ENCODE data around the gene RPL38.

Gene RPL38

GRCh38 chr17:74203439-74204240 is at the start of gene RPL38:
RPL38 (plus strand) TSS chr17:74203678; CDS start chr17:74203956, 278 bp downstream.
- intact Hi-C loops (cut with DNase I): no loop called here
- peak; percentile 92 to 99 (median 98) for DNase-seq

DNA sequence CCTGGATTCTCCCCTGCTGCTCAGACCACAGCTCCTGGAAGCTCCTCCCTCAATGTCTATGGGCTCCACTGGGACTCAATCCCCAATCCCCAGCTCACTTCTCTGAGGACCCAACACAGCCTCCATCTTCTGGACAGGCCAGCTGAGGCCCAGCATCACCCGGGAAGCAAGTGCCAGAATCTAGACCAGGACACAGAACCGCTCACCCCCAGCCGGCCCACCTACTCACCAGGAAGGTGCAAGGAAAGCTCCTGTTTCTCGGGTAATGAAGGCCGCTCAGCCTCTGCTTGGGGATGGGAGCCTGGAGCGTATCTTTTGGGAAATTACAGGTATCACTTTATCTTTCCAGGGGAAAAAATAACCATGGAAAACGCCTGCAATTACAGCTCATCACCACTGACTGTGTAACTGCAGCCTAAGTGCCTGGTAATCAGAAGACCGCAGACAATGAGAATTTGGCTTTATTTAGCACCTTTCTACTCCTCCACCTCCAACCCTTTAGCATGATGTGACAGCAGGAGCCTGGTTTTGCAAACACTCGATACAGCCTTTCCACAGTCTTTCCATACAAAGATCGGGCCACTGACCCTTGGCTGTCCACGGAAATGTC is 49.6 kb upstream of the RPL38 start:
- intact Hi-C loops (cut with DNase I): no loop called here
- DNase-seq: peak in 1 of 10 donors; percentile 48

DNA sequence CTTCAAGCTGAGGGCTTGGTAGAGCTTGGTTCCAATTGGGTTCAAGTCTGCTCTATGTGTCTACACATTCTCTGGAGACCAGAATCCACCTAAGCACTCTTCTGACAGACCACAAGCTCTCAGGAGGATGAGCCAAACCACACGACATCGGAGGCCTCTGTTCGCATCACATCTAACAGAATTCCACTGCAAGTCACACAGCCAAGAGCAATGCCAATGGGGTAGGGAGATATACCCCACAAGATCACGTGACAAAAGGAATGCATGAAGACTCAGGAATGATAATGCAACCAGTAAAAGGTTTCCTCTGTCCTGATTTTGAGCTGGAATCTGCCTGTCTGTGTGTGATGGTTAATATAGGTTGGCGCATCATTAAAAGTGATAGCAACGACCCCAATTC is 46.6 kb upstream of the RPL38 start:
- no peak for DNase-seq
- intact Hi-C loops (cut with DNase I): no loop called here

- intact Hi-C loops (cut with DNase I): no loop called here
- peak in 2 of 10 donors; percentile 9 to 52 for DNase-seq
Observed at GRCh38 chr17:74157366-74157765, 46.1 kb upstream of the RPL38 start.

GRCh38 chr17:74158761-74159160 is 44.7 kb upstream of the RPL38 start:
- DNase-seq: no peak

DNA sequence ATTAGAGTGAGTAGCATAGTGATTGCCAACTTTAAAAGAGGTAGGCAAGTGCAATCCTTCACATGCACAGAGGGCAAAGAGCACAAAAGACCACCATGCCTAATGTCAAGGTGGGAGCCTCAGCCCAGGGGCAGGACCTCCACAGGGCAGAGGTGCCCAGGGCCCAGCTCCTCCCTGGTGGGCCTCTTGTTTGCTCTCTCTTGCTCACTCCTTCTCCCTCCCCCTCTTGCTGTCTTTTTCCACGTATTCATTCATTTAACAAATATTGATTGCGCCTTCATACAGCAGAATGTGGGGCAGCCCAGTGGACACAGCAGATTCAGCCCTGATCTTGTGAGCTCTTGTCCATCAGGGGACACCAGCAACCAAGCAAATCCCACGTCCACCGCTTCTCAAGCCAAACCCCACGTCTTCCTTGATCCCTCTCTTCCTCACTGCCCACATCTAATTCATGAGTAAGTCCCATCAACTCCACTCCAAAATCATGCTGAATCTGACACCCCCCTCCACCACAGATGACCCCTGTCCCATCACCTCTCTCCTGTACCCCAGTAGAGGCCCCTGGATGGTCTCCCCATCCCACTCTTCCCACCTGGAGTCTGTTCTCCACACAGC is 44.1 kb upstream of the RPL38 start:
- intact Hi-C loops (cut with DNase I): no loop called here
- peak in 1 of 10 donors; percentile 21 for DNase-seq

More at GRCh38 chr17:74158761-74159160, 44.7 kb upstream of the RPL38 start:
- intact Hi-C loops (cut with DNase I): no loop called here

GRCh38 chr17:74160656-74161502 is 42.6 kb upstream of the RPL38 start:
- peak in 1 of 10 donors; percentile 72 for DNase-seq
- intact Hi-C loops (cut with DNase I): no loop called here

DNA sequence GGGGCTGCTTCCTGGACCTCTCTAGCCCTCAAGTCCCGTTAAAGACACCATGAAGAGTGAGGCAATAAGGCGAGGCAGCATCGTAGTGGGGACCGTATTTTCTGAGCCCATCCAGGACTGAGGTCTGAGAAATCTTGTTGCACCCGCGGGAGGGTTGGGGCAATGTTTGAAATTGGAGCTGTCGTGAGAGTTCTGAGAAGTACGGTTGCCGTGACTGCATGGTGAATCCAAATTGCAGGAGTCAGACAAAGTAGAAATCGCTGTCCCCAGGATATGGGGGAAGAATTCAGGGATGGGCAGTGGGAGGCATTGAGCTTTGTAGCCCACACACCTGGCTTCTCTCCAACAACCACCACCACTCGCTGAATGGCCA is 42.0 kb upstream of the RPL38 start:
- DNase-seq: peak in 1 of 10 donors; percentile 47
- intact Hi-C loops (cut with DNase I): no loop called here

DNA sequence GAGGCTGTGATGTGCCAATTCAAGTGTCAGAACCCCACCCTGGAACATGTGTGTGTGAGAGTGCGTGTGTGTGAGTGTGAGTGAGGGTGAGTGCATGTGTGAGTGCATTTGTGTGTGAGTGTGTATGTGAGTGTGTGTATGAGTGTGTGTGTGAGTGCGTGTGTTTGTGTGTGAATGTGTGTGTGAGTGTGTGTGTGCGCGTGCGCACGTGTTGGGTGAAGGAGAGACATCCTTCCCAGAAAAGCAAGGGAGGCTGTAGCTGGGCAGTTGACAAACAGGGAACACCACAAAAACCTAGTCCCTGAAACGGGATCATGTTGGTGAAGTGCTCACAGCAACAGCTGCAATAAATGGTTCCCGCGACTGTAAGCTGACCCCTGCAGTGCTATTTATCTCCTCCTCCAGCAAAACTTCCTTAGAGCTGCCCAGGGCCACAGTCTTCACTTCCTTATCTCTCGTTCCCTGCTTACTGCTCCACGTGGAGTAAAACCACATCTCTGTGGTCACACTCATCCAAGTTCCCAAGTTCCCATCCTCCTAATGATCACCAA is 40.1 kb upstream of the RPL38 start:
- no peak for DNase-seq
- intact Hi-C loops (cut with DNase I): no loop called here

DNA sequence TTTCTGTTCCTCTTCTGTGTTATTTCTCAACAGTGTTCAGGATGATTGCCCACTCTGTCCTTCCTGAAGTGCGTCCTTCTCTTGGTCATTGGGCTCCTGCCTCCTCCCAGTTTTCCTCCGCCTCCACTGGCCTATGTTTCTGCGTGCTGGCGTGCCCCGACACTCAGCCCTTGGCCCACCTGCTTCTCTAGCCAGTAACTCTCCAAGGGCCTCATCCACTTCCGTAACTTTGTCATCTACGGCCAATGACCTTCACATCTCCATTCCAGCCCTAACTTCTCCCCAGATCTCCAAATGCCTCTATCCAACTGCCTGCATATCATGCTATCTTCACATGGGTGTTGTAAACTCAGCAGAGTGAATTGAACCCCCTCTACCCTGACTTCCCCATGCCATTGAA is 39.6 kb upstream of the RPL38 start:
- no peak for DNase-seq

DNA sequence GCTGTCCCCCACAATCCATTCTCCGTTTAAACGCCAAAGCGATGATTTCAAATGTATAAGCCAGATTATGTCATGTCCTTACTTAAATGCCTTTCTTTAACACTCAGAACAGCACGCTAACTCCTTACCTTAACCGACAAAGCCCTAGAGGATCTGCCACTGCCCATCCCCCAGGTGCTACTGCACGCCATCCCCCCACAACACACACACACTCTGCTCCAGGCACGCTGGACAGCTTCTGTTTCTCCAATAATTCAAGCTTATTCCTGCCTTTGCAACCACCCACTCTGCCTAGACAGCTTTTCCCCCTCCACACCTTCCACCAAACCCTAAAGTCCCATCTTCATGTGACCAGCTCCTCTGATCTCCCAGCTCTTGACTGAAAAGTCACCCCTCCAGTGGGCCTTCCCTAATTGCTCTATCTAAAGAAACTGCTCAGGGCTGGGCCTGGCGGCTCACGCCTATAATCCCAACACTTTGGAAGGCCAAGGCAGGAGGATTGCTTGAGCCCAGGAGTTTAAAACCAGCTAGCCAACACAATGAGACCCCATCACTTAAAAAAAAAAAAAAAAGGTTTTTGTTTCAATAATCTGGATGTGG is 38.9 kb upstream of the RPL38 start:
- peak in 1 of 10 donors; percentile 64 for DNase-seq
- intact Hi-C loops (cut with DNase I): no loop called here

More for the DNA sequence above, 39.6 kb upstream of the RPL38 start:
- intact Hi-C loops (cut with DNase I): no loop called here

- intact Hi-C loops (cut with DNase I): no loop called here
- DNase-seq: no peak
Observed at GRCh38 chr17:74165797-74166365, 37.6 kb upstream of the RPL38 start.

DNA sequence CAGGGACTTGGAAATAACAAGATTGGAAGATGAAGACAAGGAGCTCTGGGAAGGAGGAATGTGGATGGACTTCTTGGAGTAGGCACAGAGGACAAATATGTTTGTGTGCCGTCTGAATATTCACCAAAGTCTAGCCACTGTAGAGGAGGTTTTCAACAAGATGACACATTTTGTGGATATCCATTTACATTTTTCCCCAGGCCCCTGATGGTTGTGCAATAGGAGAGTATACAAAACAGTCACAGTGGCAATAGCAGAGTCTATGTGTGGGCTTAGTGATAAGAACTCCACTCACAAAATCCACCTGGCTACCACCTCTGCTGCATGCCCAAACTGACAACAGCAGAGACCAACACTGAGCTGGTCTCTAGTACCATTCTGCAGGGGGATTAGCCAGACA is 32.6 kb upstream of the RPL38 start:
- DNase-seq: no peak
- intact Hi-C loops (cut with DNase I): loop anchor here (10.0 kb wide), 1 partner anchor 526 kb away; the partner anchor contains the start of gene SDK2

- no peak for DNase-seq
- intact Hi-C loops (cut with DNase I): loop anchor here (10.0 kb wide), 1 partner anchor 528 kb away; the partner anchor contains the start of gene SDK2
Observed at GRCh38 chr17:74172700-74173099, 30.8 kb upstream of the RPL38 start.

GRCh38 chr17:74176546-74177001 is 26.9 kb upstream of the RPL38 start:
- DNase-seq: peak; percentile 57 to 95 (median 76)
- intact Hi-C loops (cut with DNase I): loop anchor here (2.0 to 10.0 kb wide), 2 partner anchors 532 to 748 kb away; partner anchors contain the start of gene SDK2

- intact Hi-C loops (cut with DNase I): loop anchor here (2.0 to 10.0 kb wide), 2 partner anchors 532 to 748 kb away; partner anchors contain the start of gene SDK2
- peak in 5 of 10 donors; percentile 37 to 86 (median 74) for DNase-seq
Observed at GRCh38 chr17:74177018-74177450, 26.4 kb upstream of the RPL38 start.

DNA sequence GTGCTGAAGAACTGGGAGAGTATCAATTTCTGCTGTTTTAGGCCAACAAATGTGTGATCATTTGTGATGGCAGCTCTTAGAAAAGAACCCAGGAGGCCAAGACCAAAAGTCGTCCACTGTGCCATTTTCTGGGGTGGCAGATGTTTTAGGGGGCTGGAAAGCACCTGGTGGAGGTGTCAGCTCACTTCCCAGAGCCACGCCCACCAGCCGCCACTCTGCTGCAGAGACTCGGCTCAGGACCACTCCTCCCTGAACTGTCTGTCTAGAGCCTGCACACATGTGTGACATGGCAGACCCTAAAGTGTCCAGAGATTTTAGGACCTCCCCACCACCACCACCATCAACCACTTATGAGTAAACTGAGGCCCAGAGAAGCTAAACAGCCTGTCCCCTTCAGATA is 23.9 kb upstream of the RPL38 start:
- peak in 1 of 10 donors; percentile 29 for DNase-seq
- intact Hi-C loops (cut with DNase I): loop anchor here (10.0 kb wide), 1 partner anchor 535 kb away; the partner anchor contains the start of gene SDK2

DNA sequence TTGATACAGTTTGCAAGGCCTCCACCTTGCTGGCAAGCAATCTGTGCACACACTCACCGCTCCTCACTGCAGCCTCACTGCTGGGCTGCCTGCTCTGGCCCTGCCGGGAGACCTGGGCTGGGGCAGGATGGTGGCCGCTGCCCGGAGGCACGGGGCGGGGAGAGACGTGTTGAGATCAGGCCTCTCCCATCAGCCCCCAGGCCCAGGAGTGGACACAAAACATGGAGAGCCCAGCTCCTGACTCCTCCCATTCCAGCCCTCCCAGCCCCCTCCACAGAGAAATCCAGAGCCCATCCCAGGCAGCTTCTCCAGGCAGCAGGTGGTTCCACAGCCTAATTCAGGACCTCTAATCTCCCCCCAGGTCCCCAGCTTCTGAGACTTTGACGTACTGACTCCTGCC is 23.1 kb upstream of the RPL38 start:
- peak in 1 of 10 donors; percentile 73 for DNase-seq
- intact Hi-C loops (cut with DNase I): no loop called here

DNA sequence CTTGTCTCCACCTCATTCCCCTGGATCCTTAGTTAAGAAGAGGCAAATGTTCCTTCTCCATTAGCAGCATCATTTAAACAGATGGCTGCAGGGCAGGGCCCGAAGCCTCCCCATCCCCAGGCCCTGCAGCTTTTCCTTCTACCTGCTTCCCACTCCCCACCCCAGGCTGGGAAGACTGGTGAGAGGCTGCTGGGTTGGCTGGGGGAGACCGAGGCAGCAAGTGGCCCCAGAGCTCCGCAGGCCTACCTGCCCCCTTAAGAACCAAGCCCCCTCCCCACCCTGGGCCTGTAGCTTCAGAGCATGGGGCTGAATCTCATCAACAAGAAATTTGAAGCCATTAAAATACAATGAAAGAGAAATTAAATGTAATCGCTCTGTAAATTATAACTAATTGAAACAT is 22.1 kb upstream of the RPL38 start:
- intact Hi-C loops (cut with DNase I): no loop called here
- DNase-seq: peak in 2 of 10 donors; percentile 40 to 62

Measured in posterior cingulate gyrus (tissue), 11 donors.